ENCODE results near the gene ERVV-1.

- TF ChIP-seq CTCF (IDR thresholded peaks at IDR 0.05; ENCODE audit: poor library complexity), result no peak
- no peak for TF ChIP-seq EZH2 (IDR thresholded peaks at IDR 0.05; ENCODE audit: borderline replicate concordance)
Measured at GRCh38 chr19:53012006-53012405, 1.7 kb upstream of the ERVV-1 start.

All from hepatocyte (in vitro differentiated cells).